ENCODE measurements around the gene SPATA6.
A peak's percentile ranks its signal among the peaks of the same experiment; 100 is the strongest.
"Not testable (repeated sequence)": the region's sequence is repeated elsewhere in the genome, so short reads cannot be mapped to it uniquely, and the experiment has no call there.

Gene SPATA6

GRCh38 chr1:48480504-48480903 lies 8.5 kb upstream of the SPATA6 start:
- TF ChIP-seq CTCF (IDR thresholded peaks at IDR 0.05; ENCODE audit: low read depth, low read length, missing control alignments), result no peak
- DNase-seq (ENCODE audit: extremely low read depth, low read depth), result no peak
- H3K4me3 ChIP-seq (replicated peaks; ENCODE audit: low read depth, low read length), result no peak overlapping the region

GRCh38 chr1:48480023-48480422 lies 8.0 kb upstream of the SPATA6 start:
- DNase-seq (ENCODE audit: extremely low read depth, low read depth), result not testable (repeated sequence)

GRCh38 chr1:48472638-48473037 lies 634 bp upstream of the SPATA6 start:
- no peak for TF ChIP-seq CTCF (IDR thresholded peaks at IDR 0.05; ENCODE audit: low read depth, low read length, missing control alignments)
- H3K4me3 ChIP-seq (replicated peaks; ENCODE audit: low read depth, low read length), result peak overlapping the region; percentile 64
- DNase-seq (ENCODE audit: extremely low read depth, low read depth), result no peak

More at GRCh38 chr1:48480023-48480422, 8.0 kb upstream of the SPATA6 start:
- not testable (repeated sequence) for H3K4me3 ChIP-seq (replicated peaks; ENCODE audit: low read depth, low read length)

- no peak for DNase-seq (ENCODE audit: extremely low read depth, low read depth)
- H3K4me3 ChIP-seq (replicated peaks; ENCODE audit: low read depth, low read length), result peak overlapping the region; percentile 64
- no peak for TF ChIP-seq CTCF (IDR thresholded peaks at IDR 0.05; ENCODE audit: low read depth, low read length, missing control alignments)
These were observed 884 bp downstream of the SPATA6 start for GRCh38 chr1:48470950-48471690.

- DNase-seq (ENCODE audit: extremely low read depth, low read depth), result no peak
- H3K4me3 ChIP-seq (replicated peaks; ENCODE audit: low read depth, low read length), result peak overlapping the region; percentile 12; the same call in 1 of the 2 replicates
- TF ChIP-seq CTCF (IDR thresholded peaks at IDR 0.05; ENCODE audit: low read depth, low read length, missing control alignments), result no peak
These were observed 1.5 kb downstream of the SPATA6 start for GRCh38 chr1:48470481-48470855.

GRCh38 chr1:48469616-48470480 lies 2.2 kb downstream of the SPATA6 start:
- TF ChIP-seq CTCF (IDR thresholded peaks at IDR 0.05; ENCODE audit: low read depth, low read length, missing control alignments), result no peak
- peak overlapping the region; percentile 12; the same call in 1 of the 2 replicates for H3K4me3 ChIP-seq (replicated peaks; ENCODE audit: low read depth, low read length)
- DNase-seq (ENCODE audit: extremely low read depth, low read depth), result no peak

- DNase-seq (ENCODE audit: extremely low read depth, low read depth), result no peak
- no peak overlapping the region for H3K4me3 ChIP-seq (replicated peaks; ENCODE audit: low read depth, low read length)
- TF ChIP-seq CTCF (IDR thresholded peaks at IDR 0.05; ENCODE audit: low read depth, low read length, missing control alignments), result no peak
These were observed 5.4 kb downstream of the SPATA6 start for GRCh38 chr1:48466594-48466993.
